Measurements from ENCODE around the gene STK17A.

STK17A gene

GRCh38 chr7:43634384-43634783, 51.5 kb downstream of the STK17A start:
- no peak for DNase-seq (ENCODE audit: low spot score)

GRCh38 chr7:43636093-43636492, 53.2 kb downstream of the STK17A start:
- DNase-seq (ENCODE audit: low spot score): no peak

- DNase-seq (ENCODE audit: low spot score): no peak
Measured at GRCh38 chr7:43637114-43637806, 54.4 kb downstream of the STK17A start.

- DNase-seq (ENCODE audit: low spot score): peak; percentile 68
Measured at GRCh38 chr7:43639858-43640491, 57.1 kb downstream of the STK17A start.

GRCh38 chr7:43640679-43641078, 57.8 kb downstream of the STK17A start:
- no peak for DNase-seq (ENCODE audit: low spot score)

GRCh38 chr7:43642897-43643630, 60.2 kb downstream of the STK17A start:
- DNase-seq (ENCODE audit: low spot score): no peak

- DNase-seq (ENCODE audit: low spot score): no peak
Measured at GRCh38 chr7:43643846-43644245, 60.9 kb downstream of the STK17A start.

- DNase-seq (ENCODE audit: low spot score): no peak
Measured at GRCh38 chr7:43645699-43646226, 62.9 kb downstream of the STK17A start.

GRCh38 chr7:43646603-43647338, 63.9 kb downstream of the STK17A start:
- DNase-seq (ENCODE audit: low spot score): peak; percentile 67

- DNase-seq (ENCODE audit: low spot score): no peak
Measured at GRCh38 chr7:43647339-43647672, 64.4 kb downstream of the STK17A start.

- peak; percentile 88 for DNase-seq (ENCODE audit: low spot score)
Measured at GRCh38 chr7:43647673-43648472, 65.0 kb downstream of the STK17A start.

GRCh38 chr7:43648473-43649406, 65.8 kb downstream of the STK17A start:
- DNase-seq (ENCODE audit: low spot score): peak; percentile 22

- DNase-seq (ENCODE audit: low spot score): no peak
Measured at GRCh38 chr7:43649755-43650274, 66.9 kb downstream of the STK17A start.

GRCh38 chr7:43650457-43651052, 67.6 kb downstream of the STK17A start:
- peak; percentile 31 for DNase-seq (ENCODE audit: low spot score)

- DNase-seq (ENCODE audit: low spot score): no peak
Measured at GRCh38 chr7:43652364-43652763, 69.5 kb downstream of the STK17A start.

- no peak for DNase-seq (ENCODE audit: low spot score)
Measured at GRCh38 chr7:43653466-43653865, 70.6 kb downstream of the STK17A start.

- DNase-seq (ENCODE audit: low spot score): no peak
Measured at GRCh38 chr7:43653891-43654504, 71.1 kb downstream of the STK17A start.

GRCh38 chr7:43655584-43655983, 72.7 kb downstream of the STK17A start:
- no peak for DNase-seq (ENCODE audit: low spot score)

- DNase-seq (ENCODE audit: low spot score): no peak
Measured at GRCh38 chr7:43656997-43657396, 74.1 kb downstream of the STK17A start.

All from AG08395 (cell line).